GM12865 (cell line): ENCODE data around the gene IL10RB.
"Not testable (repeated sequence)": the region's sequence is repeated elsewhere in the genome, so short reads cannot be mapped to it uniquely, and the experiment has no call there.

Source experiments
- DNase-seq: peaks from one replicate; pipeline ENCODE4 v3.0.0; 2010; ENCODE audit warnings: low read depth
- H3K4me3 ChIP-seq: 2 replicates; pipeline ENCODE4 v1.5.1; 2011; ENCODE audit warnings: mild to moderate bottlenecking, low read depth, low read length, control low read depth
- TF ChIP-seq, protein P1 (sequence below): IDR thresholded peaks from 2 replicates; pipeline ENCODE4 v1.5.1; 2011; ENCODE audit warnings: low read length, control low read depth, low read depth, inconsistent platforms; ENCODE audit not compliant: insufficient read depth; ENCODE audit errors: missing control alignments

Gene IL10RB

DNA sequence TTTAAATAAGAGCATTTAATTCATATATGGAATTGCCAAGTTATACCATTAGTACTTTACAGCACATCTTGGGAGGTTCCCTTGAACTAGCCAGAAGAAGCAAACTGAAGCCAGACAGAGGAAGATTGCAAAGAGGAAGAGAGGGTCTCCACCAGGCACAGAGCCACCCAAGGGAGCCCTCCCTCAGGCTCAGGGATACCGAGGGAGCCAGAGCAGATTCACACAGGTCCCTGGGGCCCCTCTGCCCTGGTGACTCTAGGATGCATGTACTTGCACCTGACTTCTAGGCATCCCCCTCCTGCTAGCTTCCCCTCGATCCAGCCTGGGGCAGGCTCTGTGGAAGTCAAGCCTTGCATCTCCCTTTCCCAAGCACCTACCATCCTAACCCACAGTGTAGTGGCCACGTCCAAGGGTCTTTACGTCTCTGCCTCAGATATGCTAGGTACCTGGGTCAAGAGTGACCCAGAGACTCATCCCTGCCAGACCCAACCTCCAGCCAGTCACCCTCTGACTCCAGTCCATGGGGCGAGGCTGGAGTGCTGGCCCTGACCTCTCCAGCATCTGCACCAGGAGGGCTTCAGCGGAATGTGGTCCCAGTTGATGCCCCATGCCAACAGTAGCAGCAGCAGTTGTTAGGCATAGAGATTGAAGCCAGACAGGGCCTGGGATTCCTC is 30.0 kb upstream of the IL10RB start:
- H3K4me3 ChIP-seq = no peak overlapping the region
- no peak for DNase-seq
- TF ChIP-seq, protein P1, sequence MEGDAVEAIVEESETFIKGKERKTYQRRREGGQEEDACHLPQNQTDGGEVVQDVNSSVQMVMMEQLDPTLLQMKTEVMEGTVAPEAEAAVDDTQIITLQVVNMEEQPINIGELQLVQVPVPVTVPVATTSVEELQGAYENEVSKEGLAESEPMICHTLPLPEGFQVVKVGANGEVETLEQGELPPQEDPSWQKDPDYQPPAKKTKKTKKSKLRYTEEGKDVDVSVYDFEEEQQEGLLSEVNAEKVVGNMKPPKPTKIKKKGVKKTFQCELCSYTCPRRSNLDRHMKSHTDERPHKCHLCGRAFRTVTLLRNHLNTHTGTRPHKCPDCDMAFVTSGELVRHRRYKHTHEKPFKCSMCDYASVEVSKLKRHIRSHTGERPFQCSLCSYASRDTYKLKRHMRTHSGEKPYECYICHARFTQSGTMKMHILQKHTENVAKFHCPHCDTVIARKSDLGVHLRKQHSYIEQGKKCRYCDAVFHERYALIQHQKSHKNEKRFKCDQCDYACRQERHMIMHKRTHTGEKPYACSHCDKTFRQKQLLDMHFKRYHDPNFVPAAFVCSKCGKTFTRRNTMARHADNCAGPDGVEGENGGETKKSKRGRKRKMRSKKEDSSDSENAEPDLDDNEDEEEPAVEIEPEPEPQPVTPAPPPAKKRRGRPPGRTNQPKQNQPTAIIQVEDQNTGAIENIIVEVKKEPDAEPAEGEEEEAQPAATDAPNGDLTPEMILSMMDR = no peak

DNA sequence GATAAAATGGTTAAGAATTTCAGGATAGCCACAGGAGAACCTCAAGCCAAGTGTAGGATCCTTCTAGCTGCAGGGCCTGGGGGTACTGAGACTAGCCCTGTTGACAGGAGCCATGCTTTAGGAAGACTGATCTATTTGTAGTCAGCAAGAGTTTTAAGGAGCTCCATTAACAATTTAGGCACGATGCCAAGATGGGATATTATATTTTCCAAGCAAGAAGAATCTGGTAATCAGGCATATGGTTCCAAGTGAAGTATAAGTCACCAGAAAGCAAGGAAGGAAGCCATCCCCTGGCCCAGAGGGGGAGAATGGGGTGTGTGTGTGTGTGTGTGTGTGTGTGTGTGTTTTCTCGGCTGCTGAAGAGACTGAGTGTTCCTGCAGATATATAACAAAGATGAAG is 29.4 kb upstream of the IL10RB start:
- no peak for DNase-seq
- no peak overlapping the region for H3K4me3 ChIP-seq
- TF ChIP-seq, protein P1 = no peak

DNA sequence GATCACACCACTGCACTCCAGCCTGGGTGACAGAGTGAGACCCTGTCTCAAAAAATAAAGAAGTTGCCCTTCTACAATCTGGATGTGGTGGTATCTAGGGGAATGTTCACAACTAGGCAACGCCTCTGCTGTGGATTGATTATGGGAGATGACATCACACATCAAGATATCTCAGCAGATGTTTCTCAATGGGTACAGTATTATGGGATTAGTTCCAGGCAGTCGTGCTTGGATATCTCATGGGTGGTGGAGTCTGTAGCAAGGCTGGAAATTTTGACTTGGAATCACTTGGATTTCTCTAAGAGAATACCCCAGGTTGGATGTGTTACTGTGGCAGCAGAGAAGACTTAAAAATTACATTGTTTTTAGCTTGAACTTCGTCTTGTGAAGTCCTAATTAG is 28.7 kb upstream of the IL10RB start:
- peak overlapping the region; percentile 52; the same call in 1 of the 2 replicates for H3K4me3 ChIP-seq
- TF ChIP-seq, protein P1 = no peak
- DNase-seq = no peak

DNA sequence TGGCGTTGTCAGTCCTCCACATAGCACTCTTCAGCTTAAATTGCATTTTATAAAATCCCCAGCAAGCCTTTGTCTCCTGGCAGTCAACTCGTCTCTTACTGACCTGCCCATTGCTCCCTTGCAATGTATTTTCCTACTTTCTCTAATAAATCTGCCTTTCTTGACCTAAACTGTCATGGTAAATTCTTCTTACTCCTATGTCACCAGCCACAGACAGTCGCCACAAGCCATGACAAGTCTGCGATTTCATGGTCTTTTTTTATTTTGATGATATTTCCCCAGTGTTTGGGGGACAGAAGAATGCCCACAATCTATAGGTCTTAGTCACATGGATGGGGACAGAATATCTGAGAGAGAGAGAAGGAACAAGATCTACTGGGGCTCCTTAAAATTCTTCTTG is 28.0 kb upstream of the IL10RB start:
- TF ChIP-seq, protein P1 = no peak
- DNase-seq = peak; percentile 71
- H3K4me3 ChIP-seq = peak overlapping the region; percentile 52

DNA sequence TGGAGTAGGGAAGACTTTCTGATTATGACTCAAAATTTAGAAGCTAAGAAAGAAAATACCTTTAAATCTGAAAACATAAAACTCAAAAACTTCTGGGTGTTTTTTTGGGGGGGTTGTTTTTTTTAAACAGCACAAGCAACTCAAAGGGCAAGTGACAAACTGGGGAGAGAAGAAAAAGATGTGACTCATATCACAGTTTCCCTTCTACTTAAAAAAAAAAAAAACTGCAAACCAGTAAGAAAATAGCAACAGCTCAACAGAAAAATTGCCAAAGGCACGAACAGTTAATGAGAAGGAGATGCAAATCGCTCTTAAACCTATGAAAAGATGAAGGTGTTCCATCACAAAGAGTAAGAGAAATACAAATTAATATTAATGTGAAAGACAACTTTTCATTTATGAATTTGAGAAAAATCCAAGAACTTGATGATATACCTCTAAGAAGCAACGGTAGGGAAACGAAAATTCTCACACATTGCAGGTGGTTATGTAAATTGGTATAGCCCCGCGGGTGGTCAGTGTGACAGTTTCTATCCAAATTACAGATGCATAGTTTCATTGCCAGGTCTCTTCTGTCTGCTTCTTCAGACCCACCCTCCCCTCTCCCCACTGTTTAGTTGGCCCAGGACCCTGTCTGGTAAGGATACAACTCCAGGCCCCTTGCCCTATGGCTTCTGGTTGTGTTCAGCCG is 27.5 kb upstream of the IL10RB start:
- DNase-seq = peak; percentile 89
- H3K4me3 ChIP-seq = peak overlapping the region; percentile 52
- TF ChIP-seq, protein P1 = no peak

DNA sequence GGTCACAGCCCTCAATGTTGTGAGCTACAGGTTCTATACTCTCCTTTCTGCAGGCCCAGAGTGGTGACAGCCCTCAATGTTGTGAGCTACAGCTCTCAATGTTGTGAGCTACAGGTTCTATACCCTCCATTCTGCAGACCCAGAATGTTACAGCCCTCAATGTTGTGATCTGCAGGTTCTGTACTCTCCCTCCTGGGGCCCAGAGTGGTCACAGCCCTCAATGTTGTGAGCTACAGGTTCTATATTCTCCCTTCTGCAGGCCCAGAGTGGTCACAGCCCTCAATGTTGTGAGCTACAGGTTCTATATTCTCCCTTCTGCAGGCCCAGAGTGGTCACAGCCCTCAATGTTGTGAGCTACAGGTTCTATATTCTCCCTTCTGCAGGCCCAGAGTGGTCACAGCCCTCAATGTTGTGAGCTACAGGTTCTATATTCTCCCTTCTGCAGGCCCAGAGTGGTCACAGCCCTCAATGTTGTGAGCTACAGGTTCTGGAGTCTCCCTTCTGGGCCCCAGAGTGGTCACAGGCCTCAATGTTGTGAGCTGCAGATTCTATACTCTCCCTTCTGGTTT is 26.5 kb upstream of the IL10RB start:
- not testable (repeated sequence) for DNase-seq
- peak overlapping the region; percentile 52 for H3K4me3 ChIP-seq

DNA sequence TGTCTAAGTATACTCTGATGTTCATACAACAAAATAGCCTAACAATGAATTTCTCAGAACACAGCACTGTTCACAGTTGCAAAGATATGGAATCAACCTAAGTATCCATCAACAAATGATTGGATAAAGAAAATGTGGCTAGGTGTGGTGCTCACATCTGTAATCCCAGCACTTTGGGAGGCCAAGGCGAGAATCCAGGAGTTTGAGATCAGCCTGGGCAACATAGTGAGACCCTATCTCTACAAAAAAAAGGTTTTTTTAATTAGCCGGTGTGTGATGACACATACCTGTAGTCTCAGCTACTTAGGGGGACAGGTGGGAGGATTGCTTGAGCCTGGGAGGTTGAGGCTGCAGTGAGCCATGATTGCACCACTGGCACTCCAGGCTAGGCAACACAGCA is 25.8 kb upstream of the IL10RB start:
- H3K4me3 ChIP-seq = peak overlapping the region; percentile 33
- TF ChIP-seq, protein P1 = no peak
- DNase-seq = no peak
